ENCODE measurements around the gene PIEZO2.

PIEZO2 gene

GRCh38 chr18:11027862-11028261 is 121.5 kb downstream of the PIEZO2 start:
- DNase-seq (ENCODE audit: low spot score) = no peak

GRCh38 chr18:11025671-11026070 is 123.7 kb downstream of the PIEZO2 start:
- DNase-seq (ENCODE audit: low spot score) = no peak

GRCh38 chr18:11024928-11025669 is 124.3 kb downstream of the PIEZO2 start:
- no peak for DNase-seq (ENCODE audit: low spot score)

- no peak for DNase-seq (ENCODE audit: low spot score)
Measured at GRCh38 chr18:11021477-11021876, 127.9 kb downstream of the PIEZO2 start.

- DNase-seq (ENCODE audit: low spot score) = no peak
Measured at GRCh38 chr18:11020877-11021414, 128.4 kb downstream of the PIEZO2 start.

- DNase-seq (ENCODE audit: low spot score) = no peak
Measured at GRCh38 chr18:11020161-11020853, 129.1 kb downstream of the PIEZO2 start.

- no peak for DNase-seq (ENCODE audit: low spot score)
Measured at GRCh38 chr18:11019295-11020105, 129.9 kb downstream of the PIEZO2 start.

GRCh38 chr18:11009869-11010268 is 139.5 kb downstream of the PIEZO2 start:
- no peak for DNase-seq (ENCODE audit: low spot score)

GRCh38 chr18:11009147-11009546 is 140.2 kb downstream of the PIEZO2 start:
- DNase-seq (ENCODE audit: low spot score) = no peak

- no peak for DNase-seq (ENCODE audit: low spot score)
Measured at GRCh38 chr18:11008505-11008904, 140.9 kb downstream of the PIEZO2 start.

GRCh38 chr18:11005528-11005927 is 143.8 kb downstream of the PIEZO2 start:
- no peak for DNase-seq (ENCODE audit: low spot score)

- no peak for DNase-seq (ENCODE audit: low spot score)
Measured at GRCh38 chr18:11004951-11005350, 144.4 kb downstream of the PIEZO2 start.

GRCh38 chr18:11004294-11004693 is 145.1 kb downstream of the PIEZO2 start:
- DNase-seq (ENCODE audit: low spot score) = no peak

- DNase-seq (ENCODE audit: low spot score) = no peak
Measured at GRCh38 chr18:11002796-11003195, 146.6 kb downstream of the PIEZO2 start.

- DNase-seq (ENCODE audit: low spot score) = no peak
Measured at GRCh38 chr18:11002277-11002676, 147.1 kb downstream of the PIEZO2 start.

GRCh38 chr18:11000071-11000470 is 149.3 kb downstream of the PIEZO2 start:
- DNase-seq (ENCODE audit: low spot score) = no peak

GRCh38 chr18:10997885-10998284 is 151.5 kb downstream of the PIEZO2 start:
- no peak for DNase-seq (ENCODE audit: low spot score)

GRCh38 chr18:10995550-10995949 is 153.8 kb downstream of the PIEZO2 start:
- DNase-seq (ENCODE audit: low spot score) = no peak

- DNase-seq (ENCODE audit: low spot score) = no peak
Measured at GRCh38 chr18:10989486-10989885, 159.9 kb downstream of the PIEZO2 start.

- DNase-seq (ENCODE audit: low spot score) = no peak
Measured at GRCh38 chr18:10985689-10986088, 163.7 kb downstream of the PIEZO2 start.

- DNase-seq (ENCODE audit: low spot score) = no peak
Measured at GRCh38 chr18:10979411-10979810, 170.0 kb downstream of the PIEZO2 start.

- DNase-seq (ENCODE audit: low spot score) = no peak
Measured at GRCh38 chr18:10977042-10977441, 172.3 kb downstream of the PIEZO2 start.

Data from LoVo (cell line).